Limb (tissue), 2 donors: ENCODE data around the gene EFL1.
"Not testable (repeated sequence)": the region's sequence is repeated elsewhere in the genome, so short reads cannot be mapped to it uniquely, and the experiment has no call there.

Experiments used
- DNase-seq, 2 donors: peaks; one replicate each; pipeline ENCODE4 v3.0.0-alpha.2; 2016; ENCODE audit errors: extremely low spot score in 2 of 2

Gene EFL1

GRCh38 chr15:82262422-82263026 lies at the start of gene EFL1, which contains the start of gene SAXO2:
EFL1 (minus strand) TSS chr15:82262734; CDS start chr15:82261778, 956 bp downstream.
SAXO2 (plus strand) TSS chr15:82262818; CDS start chr15:82262880, 62 bp downstream.
- peak; percentile 88 to 94 for DNase-seq

DNA sequence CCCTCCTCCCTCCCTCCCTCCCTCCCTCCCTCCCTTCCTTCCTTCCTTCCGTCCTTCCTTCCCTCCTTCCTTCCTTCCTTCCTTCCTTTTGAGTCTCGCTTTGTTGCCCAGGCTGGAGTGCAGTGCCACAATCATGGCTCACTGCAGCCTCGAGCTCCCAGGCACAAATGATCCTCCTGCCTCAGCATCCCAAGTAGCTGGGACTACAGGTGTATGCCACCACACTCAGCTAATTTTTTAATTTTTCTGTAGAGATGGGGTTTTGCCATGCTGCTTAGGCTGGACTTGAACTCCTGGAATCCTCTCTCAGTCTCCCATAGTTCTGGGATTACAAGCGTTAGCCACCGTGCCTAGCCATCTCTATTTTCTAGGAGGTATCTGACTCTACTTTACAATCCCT lies 48.8 kb upstream of the EFL1 start:
- DNase-seq = not testable (repeated sequence)

- no peak for DNase-seq
Observed at GRCh38 chr15:82309802-82310201, 47.3 kb upstream of the EFL1 start.

GRCh38 chr15:82307714-82308081 lies 45.2 kb upstream of the EFL1 start:
- no peak for DNase-seq

DNA sequence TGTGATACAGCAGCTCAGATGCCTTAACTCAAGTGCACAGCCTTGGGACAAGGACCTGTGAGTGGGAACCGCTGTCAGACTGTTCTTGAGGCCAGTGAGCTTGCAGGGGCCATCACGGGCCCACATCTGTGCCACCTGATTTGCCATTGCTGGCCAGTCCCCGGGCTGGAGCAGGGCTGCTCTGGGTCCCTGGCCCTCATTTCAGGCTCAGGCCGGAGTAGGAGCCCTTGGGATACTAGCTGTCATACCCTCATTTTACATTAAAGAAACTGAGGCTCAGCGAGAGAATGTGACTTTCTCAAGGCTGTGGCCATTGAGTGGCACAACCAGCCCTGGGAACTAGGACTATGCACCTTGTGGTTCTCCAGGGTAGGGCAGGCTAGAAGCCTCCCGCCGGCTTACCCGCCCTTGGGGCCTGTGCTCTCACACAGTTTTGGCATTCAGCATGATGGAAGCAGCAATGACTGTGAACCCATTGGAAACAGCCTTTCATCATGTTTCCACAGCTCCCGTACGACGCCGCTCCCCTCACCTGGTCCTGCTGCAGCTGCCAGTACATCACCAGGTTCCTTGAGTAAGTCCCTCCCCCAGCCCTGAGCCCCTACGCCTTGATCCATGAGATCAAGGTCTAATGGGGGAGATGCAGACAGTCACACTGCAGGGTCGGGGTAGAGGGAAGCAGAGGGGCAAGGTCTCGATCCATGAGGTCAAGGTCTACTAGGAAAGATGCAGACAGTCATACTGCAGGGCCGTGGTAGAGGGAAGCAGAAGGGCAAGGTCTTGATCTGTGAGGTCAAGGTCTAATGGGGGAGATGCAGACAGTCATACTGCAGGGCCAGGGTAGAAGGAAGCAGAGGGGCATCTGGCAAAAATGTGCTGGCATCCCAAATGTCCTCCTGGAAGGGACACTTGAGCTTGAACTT lies 44.5 kb upstream of the EFL1 start:
- no peak for DNase-seq

GRCh38 chr15:82305621-82306048 lies 43.1 kb upstream of the EFL1 start:
- DNase-seq = no peak

DNA sequence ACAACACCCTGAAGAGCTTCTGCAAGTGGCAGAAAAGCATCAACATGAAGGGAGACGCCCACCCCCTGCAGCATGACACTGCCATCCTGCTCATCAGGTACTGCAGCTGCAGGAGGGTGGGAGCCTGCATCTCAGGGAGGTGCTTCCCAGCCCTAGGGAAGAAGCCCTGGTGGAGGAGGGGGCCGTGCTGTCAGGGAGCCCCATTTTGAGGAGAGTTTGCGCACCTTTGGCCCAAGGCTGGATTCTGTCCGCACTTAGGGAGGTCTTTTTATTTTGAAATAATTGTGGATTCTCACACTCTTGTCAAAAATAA lies 42.2 kb upstream of the EFL1 start:
- no peak for DNase-seq

- no peak for DNase-seq
Observed at GRCh38 chr15:82303956-82304777, 41.6 kb upstream of the EFL1 start.

DNA sequence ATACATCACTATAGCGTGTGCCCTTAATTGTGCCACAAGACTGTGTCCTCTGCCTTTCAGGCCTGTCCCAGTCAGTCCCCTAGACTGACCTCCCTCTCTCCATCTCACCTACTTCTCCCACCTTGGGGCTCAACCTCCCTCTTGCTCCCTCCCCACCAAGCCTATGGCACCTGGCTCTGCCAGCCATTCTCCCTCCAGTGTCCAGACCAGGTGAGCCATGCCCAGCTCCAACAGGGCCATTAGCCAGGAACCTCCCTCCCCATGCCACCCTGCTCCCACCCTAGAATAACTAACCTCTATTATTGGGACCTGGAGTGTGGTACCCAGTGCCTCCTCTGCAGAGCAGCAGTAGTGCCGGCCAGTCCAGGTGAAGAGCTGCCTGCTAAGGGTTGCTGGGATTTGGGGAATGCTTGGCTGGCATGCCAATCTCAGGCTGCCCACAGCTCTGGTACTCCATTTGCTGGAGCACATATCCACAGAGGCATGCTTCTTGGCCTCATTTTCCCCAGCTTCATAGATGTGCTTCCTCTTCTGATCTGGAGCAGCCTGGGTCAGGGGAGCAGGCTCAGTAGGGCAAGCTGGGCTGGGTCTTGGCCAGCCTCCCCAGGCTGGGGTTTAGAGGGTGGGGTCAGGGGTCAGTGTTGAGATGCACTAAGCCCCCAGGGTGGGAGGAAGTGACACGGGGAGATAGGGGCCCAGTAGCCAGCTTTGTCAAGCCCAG lies 38.9 kb upstream of the EFL1 start:
- DNase-seq = no peak

GRCh38 chr15:82300883-82301282 lies 38.3 kb upstream of the EFL1 start:
- no peak for DNase-seq

DNA sequence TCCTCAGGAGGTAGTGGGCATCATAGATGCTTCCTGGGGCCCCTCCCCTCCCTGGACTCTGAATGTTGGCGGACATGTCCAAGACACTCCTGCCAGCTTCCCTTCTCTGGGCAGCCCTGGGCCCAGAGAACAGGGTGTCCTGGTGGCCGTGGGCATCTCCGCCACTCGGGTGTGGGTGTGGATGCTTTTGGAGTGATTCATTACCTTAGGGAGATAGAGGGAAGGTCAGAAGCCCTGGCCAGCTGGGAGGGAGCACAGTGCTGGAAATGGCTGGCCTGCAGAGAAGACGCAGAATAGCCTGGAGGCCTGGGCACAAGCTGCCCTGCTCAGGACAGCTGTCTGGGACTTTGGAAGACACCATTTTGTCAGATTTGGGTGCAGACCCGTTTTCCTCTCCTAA lies 37.8 kb upstream of the EFL1 start:
- not testable (repeated sequence) for DNase-seq

GRCh38 chr15:82299511-82299914 lies 37.0 kb upstream of the EFL1 start:
- DNase-seq = not testable (repeated sequence)

- DNase-seq = peak in 1 of 2 donors; percentile 62
Observed at GRCh38 chr15:82298520-82298919, 36.0 kb upstream of the EFL1 start.

- DNase-seq = no peak
Observed at GRCh38 chr15:82298032-82298431, 35.5 kb upstream of the EFL1 start.

- no peak for DNase-seq
Observed at GRCh38 chr15:82297546-82297945, 35.0 kb upstream of the EFL1 start.

- no peak for DNase-seq
Observed at GRCh38 chr15:82294061-82294690, 31.6 kb upstream of the EFL1 start.

- no peak for DNase-seq
Observed at GRCh38 chr15:82292271-82292670, 29.7 kb upstream of the EFL1 start.

GRCh38 chr15:82288202-82288601 lies 25.7 kb upstream of the EFL1 start:
- not testable (repeated sequence) for DNase-seq

- DNase-seq = not testable (repeated sequence)
Observed at GRCh38 chr15:82286475-82286874, 23.9 kb upstream of the EFL1 start.

- not testable (repeated sequence) for DNase-seq
Observed at GRCh38 chr15:82284381-82284780, 21.8 kb upstream of the EFL1 start.

DNA sequence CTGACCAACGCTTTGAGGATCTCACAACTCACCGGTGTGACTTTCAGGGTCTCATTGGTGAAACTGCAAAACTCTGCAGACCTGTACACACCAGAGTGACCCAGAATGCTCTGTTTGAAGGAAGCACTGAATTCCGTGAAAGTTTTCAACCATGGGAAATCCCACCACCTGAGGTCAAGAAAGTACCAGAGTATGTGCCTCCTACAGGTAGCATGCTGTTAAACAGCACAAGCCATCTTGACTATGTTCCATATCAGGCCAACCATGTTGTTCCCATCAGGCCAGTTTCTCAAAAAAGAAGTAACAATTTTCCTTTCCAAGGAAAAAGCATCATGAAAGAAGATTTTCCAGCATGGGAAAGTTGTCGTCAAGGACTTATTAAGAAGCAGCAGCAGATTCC lies 19.9 kb upstream of the EFL1 start:
- not testable (repeated sequence) for DNase-seq
